ENCODE data around the gene CDK14. TPM values are rescaled to one million over a fixed set of nuclear protein-coding genes. Genes with fewer than 3 reads are reported as not detected.

The CDK14 gene
- total and polyA plus RNA-seq, 2 donors (not counting 1 experiment from before 2014, with no cell fraction given) = 42.1 to 167 TPM

DNA sequence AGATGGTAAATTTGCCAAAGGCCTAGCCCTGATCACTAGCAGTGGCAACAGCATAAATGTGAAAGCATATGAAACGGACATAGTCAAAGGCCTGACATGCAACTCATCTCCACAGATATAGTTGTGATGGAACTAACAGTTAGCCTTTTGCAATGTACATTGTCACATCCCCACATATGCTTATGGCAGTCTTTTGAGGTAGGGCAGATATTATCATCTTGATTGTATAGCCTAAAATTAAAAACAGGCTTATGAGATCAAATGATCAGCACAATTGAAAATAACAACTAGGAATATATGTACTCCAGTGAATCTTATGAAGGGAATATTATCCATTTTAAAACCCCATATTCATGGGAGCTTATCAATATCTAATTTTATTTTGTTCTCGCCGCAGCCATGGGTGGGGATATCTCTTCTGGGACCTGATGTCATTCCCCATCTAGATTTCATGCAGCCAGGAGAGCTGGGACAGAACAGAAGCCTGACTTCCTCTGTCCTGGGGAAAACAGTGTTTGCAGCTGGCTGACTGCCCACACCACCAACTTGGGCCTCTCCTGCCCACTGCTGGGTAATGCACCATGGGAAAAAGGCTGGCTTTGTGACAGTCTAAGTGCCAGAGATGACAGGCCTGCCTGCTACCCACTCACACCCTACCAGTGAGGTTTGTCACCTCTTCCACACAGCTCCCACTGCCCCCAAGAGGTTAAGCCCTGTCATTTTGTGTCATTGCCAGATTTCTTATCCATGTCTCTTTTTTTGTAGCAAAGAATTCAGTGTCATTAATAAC, 487.9 kb downstream of the CDK14 start:
- no peak overlapping the region for H3K9ac ChIP-seq (ENCODE audit: low read length)
- Mint-ChIP-seq H3K27ac (no peak overlapping the region), H3K9me3 (ENCODE audit: insufficient read depth) (no peaks in the 10 kb centered on the region), H3K4me1 (peaks cover 25% of the 10 kb centered on the region), H3K27me3 (no peaks in the 10 kb centered on the region), H3K4me3 (no peak overlapping the region)
- H2AFZ ChIP-seq (ENCODE audit: insufficient read depth, low read depth, low read length, poor library complexity, severe bottlenecking) = no peak overlapping the region
- H3K4me1 ChIP-seq (ENCODE audit: control insufficient read depth in 2 of 2, insufficient read depth in 2 of 2, low read length in 2 of 2) = peaks cover 0 to 5% of the 10 kb centered on the region in 2 donors
- H3K4me2 ChIP-seq (replicated peaks; ENCODE audit: low read depth, low read length, poor library complexity, severe bottlenecking) = no peak overlapping the region
- peaks cover 0 to 7% of the 10 kb centered on the region in 2 experiments for H3K36me3 ChIP-seq (replicated peaks in 1 of 2; ENCODE audit: control extremely low read depth in 1 of 2, control insufficient read depth in 1 of 2, extremely low read depth in 1 of 2, insufficient read depth in 2 of 2, low read length in 1 of 2)
- peaks cover 4% of the 10 kb centered on the region for H4K20me1 ChIP-seq (ENCODE audit: control insufficient read depth, insufficient read depth, low read length, poor library complexity, severe bottlenecking)
- CTCF ChIA-PET = interaction anchor here (2.0 to 2.6 kb wide), 2 partner anchors 8 to 375 kb away, joined by 5 to 8 read pairs; no protein-coding TSS in a partner anchor
- H3K27me3 ChIP-seq (replicated peaks in 1 of 4; ENCODE audit: control extremely low read depth in 1 of 4, control insufficient read depth in 3 of 4, insufficient read depth in 4 of 4, low read length in 3 of 4) = no peaks in the 10 kb centered on the region
- POLR2A ChIA-PET = no interaction called here
- intact Hi-C loops (cut with micrococcal nuclease) = loop anchor here (2.0 to 10.0 kb wide), 4 partner anchors 181 to 1361 kb away; partner anchors contain the start of genes FZD1 and GATAD1
- WGBS (ENCODE audit: insufficient coverage) = 50% methylated on average over 2 of the region's 3 CpGs
- no peak overlapping the region for H3K4me3 ChIP-seq (ENCODE audit: control extremely low read depth in 1 of 5, extremely low read depth in 1 of 5, insufficient read depth in 1 of 5, low read depth in 2 of 5, low read length in 4 of 5)
- no peak for TF ChIP-seq EZH2 (IDR thresholded peaks at IDR 0.05; ENCODE audit: borderline replicate concordance, insufficient read depth, low read depth, low read length, poor library complexity, severe bottlenecking)
- TF ChIP-seq, protein P1, sequence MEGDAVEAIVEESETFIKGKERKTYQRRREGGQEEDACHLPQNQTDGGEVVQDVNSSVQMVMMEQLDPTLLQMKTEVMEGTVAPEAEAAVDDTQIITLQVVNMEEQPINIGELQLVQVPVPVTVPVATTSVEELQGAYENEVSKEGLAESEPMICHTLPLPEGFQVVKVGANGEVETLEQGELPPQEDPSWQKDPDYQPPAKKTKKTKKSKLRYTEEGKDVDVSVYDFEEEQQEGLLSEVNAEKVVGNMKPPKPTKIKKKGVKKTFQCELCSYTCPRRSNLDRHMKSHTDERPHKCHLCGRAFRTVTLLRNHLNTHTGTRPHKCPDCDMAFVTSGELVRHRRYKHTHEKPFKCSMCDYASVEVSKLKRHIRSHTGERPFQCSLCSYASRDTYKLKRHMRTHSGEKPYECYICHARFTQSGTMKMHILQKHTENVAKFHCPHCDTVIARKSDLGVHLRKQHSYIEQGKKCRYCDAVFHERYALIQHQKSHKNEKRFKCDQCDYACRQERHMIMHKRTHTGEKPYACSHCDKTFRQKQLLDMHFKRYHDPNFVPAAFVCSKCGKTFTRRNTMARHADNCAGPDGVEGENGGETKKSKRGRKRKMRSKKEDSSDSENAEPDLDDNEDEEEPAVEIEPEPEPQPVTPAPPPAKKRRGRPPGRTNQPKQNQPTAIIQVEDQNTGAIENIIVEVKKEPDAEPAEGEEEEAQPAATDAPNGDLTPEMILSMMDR (IDR thresholded peaks at IDR 0.05) = no peak
- DNase-seq = no peak
- no peaks in the 10 kb centered on the region for H3K79me2 ChIP-seq (ENCODE audit: control insufficient read depth, insufficient read depth, low read length)
- no peak for ATAC-seq (ENCODE audit: low read depth)
- no peak overlapping the region for H3K27ac ChIP-seq (ENCODE audit: low read length in 2 of 2)
- no peaks in the 10 kb centered on the region for H3K9me3 ChIP-seq (ENCODE audit: control extremely low read depth in 1 of 3, control insufficient read depth in 2 of 3, insufficient read depth in 1 of 3, low read length in 2 of 3)

DNA sequence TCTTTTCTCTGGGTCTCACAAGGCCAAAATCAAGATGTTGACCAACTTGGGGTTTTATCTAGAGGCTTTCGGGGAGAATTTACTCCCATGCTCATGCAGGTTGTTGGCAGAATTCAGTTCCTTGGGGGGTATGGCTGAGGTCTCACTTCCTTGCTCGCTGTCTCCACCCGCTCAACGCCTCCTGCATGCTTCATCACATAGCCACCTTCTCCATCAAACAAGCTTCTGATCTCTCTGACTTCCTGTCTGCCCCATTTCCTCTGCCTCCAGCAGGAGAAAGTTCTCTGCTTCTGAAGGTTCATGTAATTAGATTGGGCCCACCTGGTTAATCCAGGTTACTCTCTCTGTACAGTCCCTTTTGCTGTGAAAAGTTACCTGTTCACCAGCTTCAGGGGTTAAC, 489.1 kb downstream of the CDK14 start:
- intact Hi-C loops (cut with micrococcal nuclease) = loop anchor here (10.0 kb wide), 2 partner anchors 180 to 1360 kb away; partner anchors contain the start of genes FZD1 and GATAD1
- DNase-seq = no peak
- TF ChIP-seq, protein P1 (IDR thresholded peaks at IDR 0.05) = no peak
- TF ChIP-seq EZH2 (IDR thresholded peaks at IDR 0.05; ENCODE audit: borderline replicate concordance, insufficient read depth, low read depth, low read length, poor library complexity, severe bottlenecking) = no peak
- H3K4me3 Mint-ChIP-seq = no peak overlapping the region
- H3K36me3 ChIP-seq (replicated peaks in 1 of 2; ENCODE audit: control extremely low read depth in 1 of 2, control insufficient read depth in 1 of 2, extremely low read depth in 1 of 2, insufficient read depth in 2 of 2, low read length in 1 of 2) = peaks cover 0 to 7% of the 10 kb centered on the region in 2 experiments
- peaks cover 27% of the 10 kb centered on the region for H3K4me1 Mint-ChIP-seq
- H4K20me1 ChIP-seq (ENCODE audit: control insufficient read depth, insufficient read depth, low read length, poor library complexity, severe bottlenecking) = peaks cover 4% of the 10 kb centered on the region
- no peak for ATAC-seq (ENCODE audit: low read depth)
- no peak overlapping the region for H2AFZ ChIP-seq (ENCODE audit: insufficient read depth, low read depth, low read length, poor library complexity, severe bottlenecking)
- no peak overlapping the region for H3K4me3 ChIP-seq (ENCODE audit: control extremely low read depth in 1 of 5, extremely low read depth in 1 of 5, insufficient read depth in 1 of 5, low read depth in 2 of 5, low read length in 4 of 5)
- no peaks in the 10 kb centered on the region for H3K9me3 Mint-ChIP-seq (ENCODE audit: insufficient read depth)
- H3K9me3 ChIP-seq (ENCODE audit: control extremely low read depth in 1 of 3, control insufficient read depth in 2 of 3, insufficient read depth in 1 of 3, low read length in 2 of 3) = no peaks in the 10 kb centered on the region
- no peaks in the 10 kb centered on the region for H3K27me3 ChIP-seq (replicated peaks in 1 of 4; ENCODE audit: control extremely low read depth in 1 of 4, control insufficient read depth in 3 of 4, insufficient read depth in 4 of 4, low read length in 3 of 4)
- H3K27ac Mint-ChIP-seq = no peak overlapping the region
- no peak overlapping the region for H3K27ac ChIP-seq (ENCODE audit: low read length in 2 of 2)
- H3K9ac ChIP-seq (ENCODE audit: low read length) = no peak overlapping the region
- 100% methylated on average over 1 of the region's 4 CpGs for WGBS (ENCODE audit: insufficient coverage)
- H3K79me2 ChIP-seq (ENCODE audit: control insufficient read depth, insufficient read depth, low read length) = no peaks in the 10 kb centered on the region
- ChIA-PET CTCF (interaction anchor here (1.0 kb wide), 1 partner anchor 699 kb away, joined by 3 read pairs; no protein-coding TSS in a partner anchor), POLR2A (no interaction called here)
- H3K27me3 Mint-ChIP-seq = no peaks in the 10 kb centered on the region
- no peak overlapping the region for H3K4me2 ChIP-seq (replicated peaks; ENCODE audit: low read depth, low read length, poor library complexity, severe bottlenecking)
- peaks cover 4 to 5% of the 10 kb centered on the region in 2 donors for H3K4me1 ChIP-seq (ENCODE audit: control insufficient read depth in 2 of 2, insufficient read depth in 2 of 2, low read length in 2 of 2)
